ENCODE measurements around the gene TAS2R5. TPM values are rescaled to one million over a fixed set of nuclear protein-coding genes. Genes with fewer than 3 reads are reported as not detected.

The TAS2R5 gene
- total and polyA plus RNA-seq, 2 of the 4 experiments (the other 2 are of a cell fraction): 0.32 to 0.36 TPM

GRCh38 chr7:141820067-141820466 is 30.1 kb downstream of the TAS2R5 start:
- no peak overlapping the region for H2BK120ac ChIP-seq (ENCODE audit: low read depth, low read length)
- H3K9me3 ChIP-seq (ENCODE audit: control insufficient read depth, insufficient read depth, low read length): peaks cover 2% of the 10 kb centered on the region; the same call in 1 of the 2 replicates
- H3K36me3 ChIP-seq (ENCODE audit: control insufficient read depth, insufficient read depth, low read length): no peaks in the 10 kb centered on the region
- ChIA-PET POLR2A (ENCODE audit: unreplicated experiment) (no interaction called here), CTCF (no interaction called here)
- H3K56ac ChIP-seq (ENCODE audit: extremely low read depth, insufficient read depth, low read length): no peak overlapping the region
- H4K8ac ChIP-seq (ENCODE audit: low read depth in 2 of 2, low read length in 2 of 2): no peak overlapping the region
- no peak overlapping the region for H3K27ac ChIP-seq (ENCODE audit: insufficient read depth, low read length)
- no TSS peak for BruUV-seq (replicated peaks)
- no peak overlapping the region for H4K91ac ChIP-seq (ENCODE audit: insufficient read depth, low read depth, low read length)
- no peaks in the 10 kb centered on the region for H3K9me1 ChIP-seq (ENCODE audit: insufficient read depth, low read length)
- H3K4me3 ChIP-seq (ENCODE audit: insufficient read depth, low read depth, low read length): no peak overlapping the region
- in situ Hi-C loops (cut with MboI; ENCODE audit: low sequenced_read_pairs) (no loop called here), intact Hi-C loops (cut with micrococcal nuclease) (no loop called here), dilution Hi-C loops (cut with HindIII; ENCODE audit: low sequenced_read_pairs, unreplicated experiment) (no loop called here)
- no CpG with 5 or more reads among the region's 1 CpG for WGBS, 2 experiments (ENCODE audit: extremely low coverage in 2 of 2, insufficient read length in 1 of 2)
- H3K79me1 ChIP-seq (ENCODE audit: low read depth in 1 of 2, low read length in 2 of 2): no peaks in the 10 kb centered on the region
- H3K4ac ChIP-seq (ENCODE audit: low read depth, low read length): no peak overlapping the region
- no peak overlapping the region for H4K5ac ChIP-seq (ENCODE audit: low read depth, low read length)
- no peaks in the 10 kb centered on the region for H3K27me3 ChIP-seq (ENCODE audit: control insufficient read depth, insufficient read depth, low read length)
- TF ChIP-seq RFX5 (IDR thresholded peaks at IDR 0.05; ENCODE audit: low read depth, low read length): no peak
- TF ChIP-seq ELK1 (IDR thresholded peaks at IDR 0.05; ENCODE audit: borderline replicate concordance, low read depth, low read length): no peak
- no peak for TF ChIP-seq MXI1 (IDR thresholded peaks at IDR 0.05; ENCODE audit: borderline replicate concordance, low read depth, low read length)
- TF ChIP-seq RAD21 (IDR thresholded peaks at IDR 0.05; ENCODE audit: low read length): no peak
- TF ChIP-seq SMC3 (IDR thresholded peaks at IDR 0.05; ENCODE audit: low read depth, low read length): no peak
- no peak for TF ChIP-seq CTCF (conservative IDR thresholded peaks at IDR 0.05; ENCODE audit: low read depth, low read length)
- no peak for TF ChIP-seq RCOR1 (IDR thresholded peaks at IDR 0.05; ENCODE audit: insufficient replicate concordance, low read length)
- TF ChIP-seq POLR2A (IDR thresholded peaks at IDR 0.05; ENCODE audit: low read depth, low read length): no peak
- no peak for TF ChIP-seq BHLHE40 (IDR thresholded peaks at IDR 0.05; ENCODE audit: low read depth, low read length)
- no peak for TF ChIP-seq NFE2L2 (IDR thresholded peaks at IDR 0.05; ENCODE audit: low read depth, low read length)
- no peak for TF ChIP-seq FOS (IDR thresholded peaks at IDR 0.05; ENCODE audit: low read depth, low read length)
- TF ChIP-seq MAFK (IDR thresholded peaks at IDR 0.05; ENCODE audit: low read depth, low read length): no peak
- TF ChIP-seq CHD1 (IDR thresholded peaks at IDR 0.05; ENCODE audit: low read depth, low read length): no peak
- no peak for TF ChIP-seq CEBPB (IDR thresholded peaks at IDR 0.05; ENCODE audit: low read depth, low read length)
- no peak for TF ChIP-seq USF2 (IDR thresholded peaks at IDR 0.05; ENCODE audit: low read depth, low read length)
- no peak for TF ChIP-seq MAZ (IDR thresholded peaks at IDR 0.05; ENCODE audit: borderline replicate concordance, low read depth, low read length)
- no peak overlapping the region for H2BK20ac ChIP-seq (ENCODE audit: low read depth, low read length)
- no peak overlapping the region for H3K4me2 ChIP-seq (ENCODE audit: low read depth, low read length)
- no peak overlapping the region for H3K23ac ChIP-seq (ENCODE audit: low read depth, low read length)
- no peak overlapping the region for H2BK5ac ChIP-seq (ENCODE audit: low read depth, low read length, poor library complexity, severe bottlenecking)
- no peak for DNase-seq
- no peak overlapping the region for H2BK15ac ChIP-seq (ENCODE audit: low read depth, low read length)
- H2AK5ac ChIP-seq (ENCODE audit: low read depth, low read length): no peak overlapping the region
- H2AFZ ChIP-seq (replicated peaks; ENCODE audit: low read length, poor library complexity): no peak overlapping the region
- ATAC-seq (ENCODE audit: low read depth): no peak
- no peak overlapping the region for H3K14ac ChIP-seq (replicated peaks; ENCODE audit: low read depth, low read length)
- no peak overlapping the region for H3K18ac ChIP-seq (ENCODE audit: low read depth, low read length)
- no peak overlapping the region for H2AK9ac ChIP-seq (replicated peaks; ENCODE audit: low read depth, low read length, poor library complexity)
- no peaks in the 10 kb centered on the region for H4K20me1 ChIP-seq (ENCODE audit: insufficient read depth, low read length)
- H3K4me1 ChIP-seq (ENCODE audit: control insufficient read depth, insufficient read depth, low read length): no peaks in the 10 kb centered on the region
- H3K9ac ChIP-seq (ENCODE audit: low read depth, low read length): no peak overlapping the region

All from IMR-90 (cell line).